K562 (cell line): ENCODE results near the gene UBR1. TPM values are rescaled to one million over a fixed set of nuclear protein-coding genes. Genes with fewer than 3 reads are reported as not detected.

Source experiments
- ARHGAP35 ChIP-seq: fragments of 450-650 bp; IDR thresholded peaks from 2 replicates; pipeline ENCODE4 v1.6.1; 2018; ENCODE audit not compliant: partially characterized antibody
- ATF7 ChIP-seq: fragments of 450-650 bp; IDR thresholded peaks from 2 replicates; pipeline ENCODE4 v1.7.1; 2014; ENCODE audit warnings: mild to moderate bottlenecking, moderate library complexity
- CBFA2T3 ChIP-seq: fragments of 450-650 bp; IDR thresholded peaks from 2 replicates; pipeline ENCODE4 v1.6.1; 2017
- CREB1 ChIP-seq, 2 experiments: sonication (generic) in 1 of 2; formaldehyde crosslinking in 1 of 2; IDR thresholded peaks; 2 replicates each; pipeline versions ENCODE4 v1.6.1 to v1.8.0; 2012 to 2022; ENCODE audit warnings: inconsistent platforms in 1 of 2, mild to moderate bottlenecking in 1 of 2, missing genetic modification reagents in 1 of 2, moderate library complexity in 1 of 2
- DNMT1 ChIP-seq: fragments of 450-650 bp; IDR thresholded peaks from 2 replicates; pipeline ENCODE4 v1.6.1; 2016; ENCODE audit warnings: antibody characterized with exemption, mild to moderate bottlenecking
- ESRRA ChIP-seq: fragments of 450-650 bp; IDR thresholded peaks from 2 replicates; pipeline ENCODE4 v1.6.1; 2014; ENCODE audit warnings: low read depth, mild to moderate bottlenecking, moderate library complexity, borderline replicate concordance
- FOXA3 ChIP-seq, 2 experiments: fragments of 450-650 bp in 1 of 2; sonication (generic) in 1 of 2; formaldehyde crosslinking; IDR thresholded peaks in 1 of 2; conservative IDR thresholded peaks in 1 of 2; 2 replicates each; pipeline versions ENCODE4 v1.4.0 to v1.8.0; 2020 to 2022; ENCODE audit warnings: mild to moderate bottlenecking in 2 of 2, missing genetic modification reagents in 1 of 2
- IRF1 ChIP-seq: sonication (generic); formaldehyde crosslinking; IDR thresholded peaks from 2 replicates; pipeline ENCODE4 v1.8.0; 2022; ENCODE audit warnings: missing genetic modification reagents, mild to moderate bottlenecking, borderline replicate concordance
- IRF2 ChIP-seq: sonication (generic); formaldehyde crosslinking; IDR thresholded peaks from 2 replicates; pipeline ENCODE4 v1.8.1; 2022; ENCODE audit warnings: mild to moderate bottlenecking, missing genetic modification reagents
- MEIS2 ChIP-seq: fragments of 450-650 bp; IDR thresholded peaks from 2 replicates; pipeline ENCODE4 v1.6.1; 2014; ENCODE audit warnings: mild to moderate bottlenecking; ENCODE audit not compliant: partially characterized antibody
- RHOXF2B ChIP-seq: fragments of 250-450 bp; sonication (Bioruptor Pico); conservative IDR thresholded peaks from 2 replicates; pipeline ENCODE4 v1.5.1; 2021
- TCF7L2 ChIP-seq: fragments of 150-350 bp; IDR thresholded peaks from 2 replicates; pipeline ENCODE4 v1.6.1; 2016; ENCODE audit warnings: low read depth, mild to moderate bottlenecking, low read length, moderate library complexity
- XRCC4 ChIP-seq: IDR thresholded peaks from one replicate; pipeline ENCODE4 v1.6.1; 2011; ENCODE audit not compliant: insufficient read depth, insufficient read length; ENCODE audit errors: extremely low read depth
- ZFP1 ChIP-seq: fragments of 450-650 bp; formaldehyde crosslinking; IDR thresholded peaks from 2 replicates; pipeline ENCODE4 v1.4.0; 2020; ENCODE audit warnings: mild to moderate bottlenecking, mixed read lengths
- ZNF407 ChIP-seq: fragments of 450-650 bp; IDR thresholded peaks from 2 replicates; pipeline ENCODE4 v1.6.1; 2016; ENCODE audit warnings: low read depth
- polyA plus RNA-seq, 8 experiments: library from polyadenylated mRNA; depleted of rRNA in 4 of 8; stranded (reverse) in 5 of 8; unstranded in 3 of 8; fragments of >200 nt; fragmentation: Nextera tagmentation in 2 of 8; fragmentation: Illumina TruSeq in 1 of 8; extraction: Ambion mirVana in 2 of 8; extraction: Trizol in 1 of 8; gene quantifications; 2 replicates each; pipeline versions ENCODE4 v1.2.1 to v1.2.3, GENCODE V29; 2011 to 2014; ENCODE audit warnings: inconsistent platforms in 1 of 8, missing spikeins in 1 of 8
- total RNA-seq, 7 experiments: library from RNA; depleted of rRNA in 6 of 7; stranded (reverse); fragments of >200 nt in 6 of 7; fragmentation: Illumina TruSeq in 2 of 7; extraction: Trizol in 2 of 7; gene quantifications; 2 replicates each; pipeline versions ENCODE4 v1.2.1 to v1.2.3, GENCODE V29; 2011 to 2021; ENCODE audit warnings: low replicate concordance in 1 of 7
- TF ChIP-seq, protein P1 (sequence below): IDR thresholded peaks from 2 replicates; pipeline ENCODE4 v1.6.1; 2012; ENCODE audit warnings: low read depth, low read length, improper control_type of control experiment, borderline replicate concordance

The UBR1 gene
- total and polyA plus RNA-seq, 9 of the 15 experiments (the other 6 are each of a cell fraction or from before 2014, with no cell fraction given), result 5.8 to 30.7 (median 15.3) TPM

DNA sequence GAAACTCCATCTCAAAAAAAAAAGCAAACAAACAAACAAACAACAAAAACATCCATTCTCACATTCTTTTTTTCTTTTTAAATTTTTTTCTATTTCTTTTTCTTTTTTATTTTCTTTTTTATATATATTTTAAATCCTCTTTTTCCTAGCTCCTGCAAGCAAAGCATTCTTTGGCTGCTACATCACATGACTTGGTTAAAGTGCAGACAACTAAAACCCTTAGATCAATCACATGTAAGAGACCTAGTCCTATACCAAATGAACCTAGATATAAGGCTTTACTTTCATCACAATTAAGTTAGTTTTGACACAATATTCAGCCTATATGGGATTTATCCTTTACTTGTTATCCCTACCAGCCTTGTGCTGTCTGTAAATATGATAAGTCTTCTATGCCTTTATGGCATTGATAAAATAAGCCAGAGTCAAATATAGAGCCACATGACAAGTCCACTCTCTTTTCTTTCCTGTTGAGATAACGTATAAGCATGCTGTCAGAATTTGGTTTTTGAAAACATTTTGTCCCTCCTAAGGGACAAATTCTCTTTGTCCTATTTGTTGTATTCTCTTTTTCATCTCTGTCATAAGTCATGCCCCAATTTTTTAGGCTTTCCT is 11.3 kb downstream of the UBR1 start (continued):
- TF ChIP-seq ZNF407 (no peak), ARHGAP35 (no peak), DNMT1 (no peak), ZFP1 (CRISPR knock-in tag) (no peak), MEIS2 (peak; percentile 23), XRCC4 (no peak), FOXA3 (CRISPR knock-in tag; conservative IDR thresholded peaks at IDR 0.05 in 1 of 2, IDR thresholded peaks at IDR 0.05 in 1 of 2) (peak in 1 of 2 experiments; percentile 47; a peak in 1 of 4 replicates), TCF7L2 (no peak), CBFA2T3 (peak; percentile 89), IRF2 (no peak), ATF7 (no peak), CREB1 (IDR thresholded peaks at IDR 0.05) (no peak), CREB1 (CRISPR knock-in tag; IDR thresholded peaks at IDR 0.05) (no peak), ESRRA (no peak), IRF1 (CRISPR knock-in tag) (no peak), RHOXF2B (CRISPR knock-in tag) (no peak)
- TF ChIP-seq, protein P1, sequence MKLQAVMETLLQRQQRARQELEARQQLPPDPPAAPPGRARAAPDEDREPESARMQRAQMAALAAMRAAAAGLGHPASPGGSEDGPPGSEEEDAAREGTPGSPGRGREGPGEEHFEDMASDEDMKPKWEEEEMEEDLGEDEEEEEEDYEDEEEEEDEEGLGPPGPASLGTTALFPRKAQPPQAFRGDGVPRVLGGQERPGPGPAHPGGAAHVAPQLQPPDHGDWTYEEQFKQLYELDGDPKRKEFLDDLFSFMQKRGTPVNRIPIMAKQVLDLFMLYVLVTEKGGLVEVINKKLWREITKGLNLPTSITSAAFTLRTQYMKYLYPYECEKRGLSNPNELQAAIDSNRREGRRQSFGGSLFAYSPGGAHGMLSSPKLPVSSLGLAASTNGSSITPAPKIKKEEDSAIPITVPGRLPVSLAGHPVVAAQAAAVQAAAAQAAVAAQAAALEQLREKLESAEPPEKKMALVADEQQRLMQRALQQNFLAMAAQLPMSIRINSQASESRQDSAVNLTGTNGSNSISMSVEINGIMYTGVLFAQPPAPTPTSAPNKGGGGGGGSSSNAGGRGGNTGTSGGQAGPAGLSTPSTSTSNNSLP, result 0 out of 2 replicates have a peak, but pooled peaks have one; percentile 48
